Measurements from ENCODE around the gene ZFPM1.

GRCh38 chr16:88580371-88580770 lies 127.3 kb downstream of the ZFPM1 start:
- TF ChIP-seq CTCF (IDR thresholded peaks at IDR 0.05), result no peak
- TF ChIP-seq POLR2A (IDR thresholded peaks at IDR 0.05), result no peak
